ENCODE data around the gene GNB4. TPM values are rescaled to one million over a fixed set of nuclear protein-coding genes. Genes with fewer than 3 reads are reported as not detected.

Gene GNB4
- total RNA-seq, 1 donor from 2014 or later, result 25.3 TPM

GRCh38 chr3:179375091-179375999 is 75.9 kb downstream of the GNB4 start:
- no peak for DNase-seq (ENCODE audit: low spot score in 2 of 2)
- peaks cover 32 to 56% of the 10 kb centered on the region in 2 donors for H3K36me3 ChIP-seq

GRCh38 chr3:179373938-179374337 is 77.3 kb downstream of the GNB4 start:
- DNase-seq (ENCODE audit: low spot score in 2 of 2), result no peak
- no peak for TF ChIP-seq CTCF (IDR thresholded peaks at IDR 0.05)
- H3K27ac ChIP-seq, result no peak overlapping the region
- no peak overlapping the region for H3K4me3 ChIP-seq
- no peaks in the 10 kb centered on the region for H3K27me3 ChIP-seq
- H3K36me3 ChIP-seq, result peaks cover 20 to 54% of the 10 kb centered on the region in 2 donors
- H3K4me1 ChIP-seq, result no peaks in the 10 kb centered on the region
- intact Hi-C loops (cut with DNase I), result no loop called here
- no peaks in the 10 kb centered on the region for H3K9me3 ChIP-seq

More at GRCh38 chr3:179375091-179375999, 75.9 kb downstream of the GNB4 start:
- H3K9me3 ChIP-seq, result no peaks in the 10 kb centered on the region
- no peak overlapping the region for H3K4me3 ChIP-seq
- TF ChIP-seq CTCF (IDR thresholded peaks at IDR 0.05), result no peak
- H3K27ac ChIP-seq, result no peak overlapping the region
- H3K4me1 ChIP-seq, result no peaks in the 10 kb centered on the region
- no peaks in the 10 kb centered on the region for H3K27me3 ChIP-seq
- intact Hi-C loops (cut with DNase I), result no loop called here

GRCh38 chr3:179369621-179370020 is 81.6 kb downstream of the GNB4 start:
- intact Hi-C loops (cut with DNase I), result no loop called here
- Histone ChIP-seq H3K4me3 (no peak overlapping the region), H3K4me1 (no peaks in the 10 kb centered on the region), H3K27me3 (no peaks in the 10 kb centered on the region), H3K9me3 (no peaks in the 10 kb centered on the region), H3K36me3 (peaks cover 17 to 59% of the 10 kb centered on the region in 2 donors), H3K27ac (no peak overlapping the region)
- DNase-seq (ENCODE audit: low spot score in 2 of 2), result no peak
- TF ChIP-seq CTCF (IDR thresholded peaks at IDR 0.05), result no peak

- DNase-seq (ENCODE audit: low spot score in 2 of 2), result no peak
- Histone ChIP-seq H3K9me3 (no peaks in the 10 kb centered on the region), H3K36me3 (peaks cover 57 to 92% of the 10 kb centered on the region in 2 donors), H3K4me3 (no peak overlapping the region), H3K27me3 (no peaks in the 10 kb centered on the region), H3K4me1 (no peaks in the 10 kb centered on the region), H3K27ac (no peak overlapping the region)
- TF ChIP-seq CTCF (IDR thresholded peaks at IDR 0.05), result no peak
- intact Hi-C loops (cut with DNase I), result no loop called here
Observed at GRCh38 chr3:179363332-179363731, 87.9 kb downstream of the GNB4 start.

- Histone ChIP-seq H3K27ac (no peak overlapping the region), H3K4me1 (no peaks in the 10 kb centered on the region), H3K36me3 (peaks cover 72 to 92% of the 10 kb centered on the region in 2 donors), H3K27me3 (no peaks in the 10 kb centered on the region), H3K4me3 (no peak overlapping the region), H3K9me3 (no peaks in the 10 kb centered on the region)
- TF ChIP-seq CTCF (IDR thresholded peaks at IDR 0.05), result no peak
- intact Hi-C loops (cut with DNase I), result no loop called here
- DNase-seq (ENCODE audit: low spot score in 2 of 2), result no peak
Observed at GRCh38 chr3:179355996-179356395, 95.3 kb downstream of the GNB4 start.
